Loucy (cell line): ENCODE results near the gene MAP9.

Experiments used
- H2AFZ ChIP-seq: fragments of 200-600 bp; sonication (generic); 2 replicates; pipeline ENCODE4 v1.6.0; 2016; ENCODE audit warnings: antibody characterized with exemption, mild to moderate bottlenecking, low read length, moderate library complexity
- H3F3A ChIP-seq: fragments of 200-600 bp; 2 replicates; pipeline ENCODE4 v1.6.0; 2016; ENCODE audit warnings: antibody characterized with exemption, low read depth, mild to moderate bottlenecking
- H3K27me3 ChIP-seq: fragments of 200-600 bp; sonication (generic); 2 replicates; pipeline ENCODE4 v1.6.1; 2014; ENCODE audit warnings: low read length, mild to moderate bottlenecking; ENCODE audit not compliant: insufficient read depth, poor library complexity, severe bottlenecking
- H3K36me3 ChIP-seq: fragments of 200-600 bp; sonication (generic); 2 replicates; pipeline ENCODE4 v1.6.1; 2016; ENCODE audit warnings: low read length; ENCODE audit not compliant: insufficient read depth
- H3K4me1 ChIP-seq: fragments of 200-600 bp; sonication (generic); 2 replicates; pipeline ENCODE4 v1.5.1; 2014; ENCODE audit warnings: low read length, mild to moderate bottlenecking; ENCODE audit not compliant: insufficient read depth, poor library complexity, severe bottlenecking
- H3K4me2 ChIP-seq: fragments of 200-600 bp; sonication (generic); 2 replicates; pipeline ENCODE4 v1.6.0; 2014; ENCODE audit warnings: antibody characterized with exemption, low read length, low read depth, mild to moderate bottlenecking; ENCODE audit not compliant: poor library complexity, severe bottlenecking
- H3K4me3 ChIP-seq: fragments of 200-600 bp; sonication (generic); 2 replicates; pipeline ENCODE4 v1.5.1; 2014; ENCODE audit warnings: low read length, mild to moderate bottlenecking, mixed read lengths; ENCODE audit not compliant: poor library complexity, severe bottlenecking
- H3K79me2 ChIP-seq: fragments of 200-600 bp; sonication (generic); 2 replicates; pipeline ENCODE4 v1.6.1; 2014; ENCODE audit warnings: low read length; ENCODE audit not compliant: insufficient read depth
- H3K9ac ChIP-seq: fragments of 200-600 bp; sonication (generic); 2 replicates; pipeline ENCODE4 v1.6.0; 2014; ENCODE audit warnings: mild to moderate bottlenecking, low read depth, low read length, moderate library complexity; ENCODE audit not compliant: poor library complexity, severe bottlenecking
- H3K9me2 ChIP-seq: fragments of 200-600 bp; sonication (generic); replicated peaks from 2 replicates; pipeline ENCODE4 v1.6.1; 2016; ENCODE audit warnings: low read depth, low read length, mixed read lengths
- H3K9me3 ChIP-seq: fragments of 200-600 bp; sonication (generic); 2 replicates; pipeline ENCODE4 v1.6.1; 2014; ENCODE audit warnings: mild to moderate bottlenecking, antibody characterized with exemption, low read length, low read depth; ENCODE audit not compliant: insufficient read depth
- H4K20me1 ChIP-seq: fragments of 200-600 bp; sonication (generic); 2 replicates; pipeline ENCODE4 v1.6.0; 2014; ENCODE audit warnings: antibody characterized with exemption, low read length, mild to moderate bottlenecking; ENCODE audit not compliant: insufficient read depth, poor library complexity, severe bottlenecking
- EZH2phosphoT487 ChIP-seq: fragments of 200-600 bp; IDR thresholded peaks from 2 replicates; pipeline ENCODE4 v1.6.1; 2018; ENCODE audit warnings: antibody characterized with exemption, mild to moderate bottlenecking, moderate library complexity, borderline replicate concordance
- TF ChIP-seq, protein P1 (sequence below): fragments of 200-600 bp; sonication (generic); conservative IDR thresholded peaks from 2 replicates; pipeline ENCODE4 v1.5.1; 2014; ENCODE audit warnings: mild to moderate bottlenecking, antibody characterized with exemption, low read length

The MAP9 gene

DNA sequence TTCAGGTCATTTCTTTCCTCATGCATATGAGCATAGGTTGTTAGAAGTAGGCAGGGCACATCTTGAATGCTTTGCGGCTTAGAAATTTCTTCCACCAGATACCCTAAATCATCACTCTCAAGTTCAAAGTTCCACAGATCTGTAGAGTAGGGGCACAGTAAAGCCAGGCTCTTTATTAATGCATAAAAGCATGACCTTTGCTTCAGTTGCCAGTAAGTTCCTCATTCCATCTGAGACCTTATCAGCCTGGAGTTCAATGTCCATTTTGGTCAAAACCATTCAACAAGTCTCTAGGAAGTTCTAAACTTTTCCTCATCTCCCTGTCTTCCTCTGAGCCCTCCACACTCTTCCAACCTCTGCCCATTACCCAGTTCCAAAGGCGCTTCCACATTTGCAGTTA lies 77.7 kb downstream of the MAP9 start:
- H3K9ac ChIP-seq, result no peak overlapping the region
- H3K4me3 ChIP-seq, result no peak overlapping the region
- no peaks in the 10 kb centered on the region for H3F3A ChIP-seq
- H3K4me1 ChIP-seq, result no peaks in the 10 kb centered on the region
- H3K9me3 ChIP-seq, result peaks cover 7% of the 10 kb centered on the region; the same call in 1 of the 2 replicates
- H3K36me3 ChIP-seq, result no peaks in the 10 kb centered on the region
- no peak overlapping the region for H3K4me2 ChIP-seq
- H2AFZ ChIP-seq, result no peak overlapping the region
- TF ChIP-seq, protein P1, sequence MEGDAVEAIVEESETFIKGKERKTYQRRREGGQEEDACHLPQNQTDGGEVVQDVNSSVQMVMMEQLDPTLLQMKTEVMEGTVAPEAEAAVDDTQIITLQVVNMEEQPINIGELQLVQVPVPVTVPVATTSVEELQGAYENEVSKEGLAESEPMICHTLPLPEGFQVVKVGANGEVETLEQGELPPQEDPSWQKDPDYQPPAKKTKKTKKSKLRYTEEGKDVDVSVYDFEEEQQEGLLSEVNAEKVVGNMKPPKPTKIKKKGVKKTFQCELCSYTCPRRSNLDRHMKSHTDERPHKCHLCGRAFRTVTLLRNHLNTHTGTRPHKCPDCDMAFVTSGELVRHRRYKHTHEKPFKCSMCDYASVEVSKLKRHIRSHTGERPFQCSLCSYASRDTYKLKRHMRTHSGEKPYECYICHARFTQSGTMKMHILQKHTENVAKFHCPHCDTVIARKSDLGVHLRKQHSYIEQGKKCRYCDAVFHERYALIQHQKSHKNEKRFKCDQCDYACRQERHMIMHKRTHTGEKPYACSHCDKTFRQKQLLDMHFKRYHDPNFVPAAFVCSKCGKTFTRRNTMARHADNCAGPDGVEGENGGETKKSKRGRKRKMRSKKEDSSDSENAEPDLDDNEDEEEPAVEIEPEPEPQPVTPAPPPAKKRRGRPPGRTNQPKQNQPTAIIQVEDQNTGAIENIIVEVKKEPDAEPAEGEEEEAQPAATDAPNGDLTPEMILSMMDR, result no peak
- no peak for TF ChIP-seq EZH2phosphoT487
- H3K79me2 ChIP-seq, result no peaks in the 10 kb centered on the region
- H3K9me2 ChIP-seq, result no peaks in the 10 kb centered on the region
- no peaks in the 10 kb centered on the region for H3K27me3 ChIP-seq
- H4K20me1 ChIP-seq, result no peaks in the 10 kb centered on the region
